Measurements from ENCODE around the gene BRPF1. TPM values are rescaled to one million over a fixed set of nuclear protein-coding genes. Genes with fewer than 3 reads are reported as not detected.
A peak's percentile ranks its signal among the peaks of the same experiment; 100 is the strongest.

BRPF1 gene, protein sequence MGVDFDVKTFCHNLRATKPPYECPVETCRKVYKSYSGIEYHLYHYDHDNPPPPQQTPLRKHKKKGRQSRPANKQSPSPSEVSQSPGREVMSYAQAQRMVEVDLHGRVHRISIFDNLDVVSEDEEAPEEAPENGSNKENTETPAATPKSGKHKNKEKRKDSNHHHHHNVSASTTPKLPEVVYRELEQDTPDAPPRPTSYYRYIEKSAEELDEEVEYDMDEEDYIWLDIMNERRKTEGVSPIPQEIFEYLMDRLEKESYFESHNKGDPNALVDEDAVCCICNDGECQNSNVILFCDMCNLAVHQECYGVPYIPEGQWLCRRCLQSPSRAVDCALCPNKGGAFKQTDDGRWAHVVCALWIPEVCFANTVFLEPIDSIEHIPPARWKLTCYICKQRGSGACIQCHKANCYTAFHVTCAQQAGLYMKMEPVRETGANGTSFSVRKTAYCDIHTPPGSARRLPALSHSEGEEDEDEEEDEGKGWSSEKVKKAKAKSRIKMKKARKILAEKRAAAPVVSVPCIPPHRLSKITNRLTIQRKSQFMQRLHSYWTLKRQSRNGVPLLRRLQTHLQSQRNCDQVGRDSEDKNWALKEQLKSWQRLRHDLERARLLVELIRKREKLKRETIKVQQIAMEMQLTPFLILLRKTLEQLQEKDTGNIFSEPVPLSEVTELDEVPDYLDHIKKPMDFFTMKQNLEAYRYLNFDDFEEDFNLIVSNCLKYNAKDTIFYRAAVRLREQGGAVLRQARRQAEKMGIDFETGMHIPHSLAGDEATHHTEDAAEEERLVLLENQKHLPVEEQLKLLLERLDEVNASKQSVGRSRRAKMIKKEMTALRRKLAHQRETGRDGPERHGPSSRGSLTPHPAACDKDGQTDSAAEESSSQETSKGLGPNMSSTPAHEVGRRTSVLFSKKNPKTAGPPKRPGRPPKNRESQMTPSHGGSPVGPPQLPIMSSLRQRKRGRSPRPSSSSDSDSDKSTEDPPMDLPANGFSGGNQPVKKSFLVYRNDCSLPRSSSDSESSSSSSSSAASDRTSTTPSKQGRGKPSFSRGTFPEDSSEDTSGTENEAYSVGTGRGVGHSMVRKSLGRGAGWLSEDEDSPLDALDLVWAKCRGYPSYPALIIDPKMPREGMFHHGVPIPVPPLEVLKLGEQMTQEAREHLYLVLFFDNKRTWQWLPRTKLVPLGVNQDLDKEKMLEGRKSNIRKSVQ (N-terminal part only)
- total RNA-seq: 10 to 100 TPM; 19.4 to 36.6 (median 20.3) TPM

- peak in 1 of 6 experiments; percentile 19 for TF ChIP-seq CTCF (IDR thresholded peaks at IDR 0.05)
- TF ChIP-seq POLR2A (IDR thresholded peaks at IDR 0.05): peak in 1 of 2 donors; percentile 58
- peak; percentile 100 for DNase-seq
- Histone ChIP-seq H3K9me3 (no peaks in the 10 kb centered on the region), H3K4me1 (peaks cover 19 to 20% of the 10 kb centered on the region in 2 donors), H3K36me3 (peaks cover 11 to 12% of the 10 kb centered on the region in 2 donors), H3K4me3 (replicated peaks in 1 of 3) (peak within 1 kb of the TSS; percentile 29 to 99 (median 91)), H3K27ac (peak within 1 kb of the TSS; percentile 92 to 100 (median 99)), H3K27me3 (no peaks in the 10 kb centered on the region)
- intact Hi-C loops (cut with DNase I): loop anchor here (2.0 to 10.0 kb wide), 2 partner anchors 17 to 227 kb away; partner anchors contain the start of gene OGG1
- WGBS, 2 donors: 1% methylated on average over 22 to 50 of the region's 88 CpGs
Observed at GRCh38 chr3:9731206-9732079, at the start of gene BRPF1. TSS of gene BRPF1 (plus strand) at chr3:9731735. CDS start at chr3:9734141, 2,406 bp downstream.

DNA sequence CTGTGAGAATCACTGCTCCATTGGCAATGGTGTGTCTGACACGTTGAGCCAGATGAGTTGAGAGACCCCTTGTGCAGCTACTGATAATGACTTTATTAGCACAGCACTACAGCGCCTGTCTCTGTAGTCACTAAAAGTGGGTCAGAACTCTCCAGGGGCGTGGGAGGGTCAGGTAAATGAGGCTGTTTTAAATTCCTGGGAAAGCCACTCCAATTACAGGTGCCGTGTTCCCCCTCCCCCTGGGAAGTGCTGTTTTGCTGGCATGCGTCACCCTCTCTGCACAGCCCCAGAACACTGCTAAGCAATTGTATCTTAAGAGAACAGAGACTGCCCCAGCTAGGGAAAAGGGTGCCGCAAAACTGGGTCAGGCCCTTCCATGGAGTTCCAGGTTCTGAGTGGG is 49.4 kb upstream of the BRPF1 start:
- no peak overlapping the region for H3K27ac ChIP-seq
- H3K4me3 ChIP-seq (replicated peaks in 1 of 3): no peak overlapping the region
- no peak for DNase-seq
- WGBS, 2 donors: 97% methylated on average over 6 of the region's 6 CpGs
- H3K9me3 ChIP-seq: no peaks in the 10 kb centered on the region
- H3K4me1 ChIP-seq: no peaks in the 10 kb centered on the region
- TF ChIP-seq POLR2A (IDR thresholded peaks at IDR 0.05): no peak
- TF ChIP-seq CTCF (IDR thresholded peaks at IDR 0.05): no peak
- no peaks in the 10 kb centered on the region for H3K27me3 ChIP-seq
- intact Hi-C loops (cut with DNase I): no loop called here
- peaks cover 93 to 96% of the 10 kb centered on the region in 2 donors for H3K36me3 ChIP-seq

DNA sequence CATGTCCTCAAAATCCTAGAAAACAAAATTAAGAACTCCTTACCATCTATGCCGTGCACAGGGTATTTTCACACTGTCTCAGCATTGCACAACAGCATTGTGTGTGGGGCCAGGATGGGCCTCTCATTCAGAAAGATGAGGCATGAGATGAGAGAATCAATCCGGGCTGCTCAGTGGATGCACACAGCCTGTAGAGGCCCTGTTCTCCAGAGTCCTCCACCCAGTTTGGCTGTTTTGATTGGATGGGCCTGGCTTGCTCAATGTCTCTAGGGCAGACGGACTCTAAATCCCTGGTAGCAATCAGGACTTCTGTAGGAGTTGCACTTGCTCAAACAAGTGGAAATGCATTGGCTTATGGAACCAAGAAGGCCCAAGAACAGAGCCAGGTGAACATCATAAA is 48.1 kb upstream of the BRPF1 start:
- TF ChIP-seq CTCF (IDR thresholded peaks at IDR 0.05) (no peak), POLR2A (IDR thresholded peaks at IDR 0.05) (no peak)
- intact Hi-C loops (cut with DNase I): no loop called here
- Histone ChIP-seq H3K4me1 (no peaks in the 10 kb centered on the region), H3K9me3 (no peaks in the 10 kb centered on the region), H3K36me3 (peaks cover 93 to 95% of the 10 kb centered on the region in 2 donors), H3K27ac (no peak overlapping the region), H3K4me3 (replicated peaks in 1 of 3) (no peak overlapping the region), H3K27me3 (no peaks in the 10 kb centered on the region)
- DNase-seq: no peak
- WGBS, 2 donors: 92% methylated on average over 3 of the region's 3 CpGs

- Histone ChIP-seq H3K27me3 (no peaks in the 10 kb centered on the region), H3K9me3 (no peaks in the 10 kb centered on the region), H3K36me3 (peaks cover 92 to 95% of the 10 kb centered on the region in 2 donors), H3K4me1 (no peaks in the 10 kb centered on the region), H3K4me3 (replicated peaks in 1 of 3) (no peak overlapping the region), H3K27ac (no peak overlapping the region)
- 95 to 97% methylated on average over 16 to 18 of the region's 18 CpGs for WGBS, 2 donors
- TF ChIP-seq POLR2A (IDR thresholded peaks at IDR 0.05) (no peak), CTCF (IDR thresholded peaks at IDR 0.05) (no peak)
- intact Hi-C loops (cut with DNase I): no loop called here
- no peak for DNase-seq
Observed at GRCh38 chr3:9685216-9686049, 46.1 kb upstream of the BRPF1 start.
